Kidney (tissue), 14 donors: Measurements from ENCODE around the gene CDH8. TPM values are rescaled to one million over a fixed set of nuclear protein-coding genes. Genes with fewer than 3 reads are reported as not detected.
"Not testable (repeated sequence)": the region's sequence is repeated elsewhere in the genome, so short reads cannot be mapped to it uniquely, and the experiment has no call there.

Source experiments
- DNase-seq, 5 donors: peaks; one replicate each; pipeline ENCODE4 v3.0.0-alpha.2; 2013 to 2020
- FAIRE-seq: peaks from 2 replicates; lab custom pipeline; 2012; peaks lifted over from hg19 to GRCh38; lab: Jason Lieb, UNC
- H3K27ac ChIP-seq, 2 donors: one replicate each; pipeline ENCODE4 v1.7.0; 2013; ENCODE audit warnings: low read depth in 2 of 2, low read length in 2 of 2, inconsistent platforms in 1 of 2
- H3K27me3 ChIP-seq: one replicate; pipeline ENCODE4 v1.7.1; 2013; ENCODE audit warnings: low read length, inconsistent platforms; ENCODE audit not compliant: control insufficient read depth, insufficient read depth
- H3K36me3 ChIP-seq, 3 donors: one replicate each; pipeline versions ENCODE4 v1.7.0 to v1.7.1; 2013; ENCODE audit warnings: low read length in 3 of 3, control low read depth in 1 of 3, inconsistent platforms in 1 of 3; ENCODE audit not compliant: insufficient read depth in 3 of 3, control insufficient read depth in 2 of 3
- H3K4me1 ChIP-seq, 3 donors: one replicate each; pipeline versions ENCODE4 v1.7.0 to v1.7.1; 2013; ENCODE audit warnings: low read length in 3 of 3, inconsistent platforms in 1 of 3, low read depth in 1 of 3; ENCODE audit not compliant: control insufficient read depth in 2 of 3, insufficient read depth in 2 of 3
- H3K4me3 ChIP-seq, 3 donors: one replicate each; pipeline versions ENCODE4 v1.7.0 to v1.8.1; 2013; ENCODE audit warnings: low read length in 3 of 3, control low read depth in 1 of 3, inconsistent platforms in 1 of 3
- H3K9ac ChIP-seq, 3 donors: one replicate each; pipeline versions ENCODE4 v1.7.0 to v1.7.1; 2013; ENCODE audit warnings: low read length in 3 of 3, control low read depth in 1 of 3, inconsistent platforms in 1 of 3
- H3K9me3 ChIP-seq, 3 donors: one replicate each; pipeline versions ENCODE4 v1.7.0 to v1.7.1; 2013; ENCODE audit warnings: low read length in 3 of 3, control low read depth in 1 of 3, inconsistent platforms in 1 of 3; ENCODE audit not compliant: control insufficient read depth in 2 of 3, insufficient read depth in 1 of 3
- CTCF ChIP-seq: IDR thresholded peaks from 3 replicates; pipeline ENCODE4 v1.5.1; 2012; ENCODE audit warnings: mild to moderate bottlenecking, moderate library complexity, borderline replicate concordance; ENCODE audit not compliant: insufficient read depth; ENCODE audit errors: extremely low read depth
- intact Hi-C: fragments of 100-400 bp; cut with DNase I; formaldehyde crosslinking; loops from one replicate; pipeline ENCODE4 v1.11.1; 2022
- polyA plus RNA-seq: library from polyadenylated mRNA; stranded (reverse); fragments of 350-450 nt; fragmentation: Illumina TruSeq; extraction: RNeasy Lipid Tissue Mini Kit (QIAGEN cat#74804); gene quantifications from one replicate; pipeline ENCODE4 v1.2.3, GENCODE V29; 2014; ENCODE audit warnings: low read depth, low replicate concordance; ENCODE audit not compliant: insufficient read depth
- total RNA-seq: library from RNA; stranded (reverse); fragmentation: NEBNext Ultra II Directional; extraction: Animal tissue kit (Norgen Biotek cat#: 25700); gene quantifications from one replicate; pipeline ENCODE4 v1.2.1, GENCODE V29; 2021
- donor health status: control.
- donor health status: control.
- donor health status: control.
- donor health status: control.
- donor health status: control.
- donor health status: DM: yes; HTN: yes; CAD: no.
- donor health status: Normal renal cell carcinoma (clear cell type).

Gene CDH8
- total and polyA plus RNA-seq, 2 donors from 2014 or later: 0.19 TPM; not detected in 1

- intact Hi-C loops: no loop called here
- no peak overlapping the region for H3K4me3 ChIP-seq
- H3K4me1 ChIP-seq: no peaks in the 10 kb centered on the region
- TF ChIP-seq CTCF: no peak
- no peak for FAIRE-seq
- no peaks in the 10 kb centered on the region for H3K27me3 ChIP-seq
- no peak for DNase-seq
- H3K36me3 ChIP-seq: no peaks in the 10 kb centered on the region
- no peak overlapping the region for H3K9ac ChIP-seq
- H3K27ac ChIP-seq: no peak overlapping the region
- H3K9me3 ChIP-seq: no peaks in the 10 kb centered on the region
Observed at GRCh38 chr16:61926766-61927165, 109.5 kb downstream of the CDH8 start.

GRCh38 chr16:61923629-61924028 lies 112.6 kb downstream of the CDH8 start:
- Histone ChIP-seq H3K27me3 (no peaks in the 10 kb centered on the region), H3K9ac (no peak overlapping the region), H3K9me3 (no peaks in the 10 kb centered on the region), H3K4me1 (no peaks in the 10 kb centered on the region), H3K4me3 (no peak overlapping the region), H3K36me3 (no peaks in the 10 kb centered on the region), H3K27ac (no peak overlapping the region)
- TF ChIP-seq CTCF: no peak
- DNase-seq (no peak), FAIRE-seq (no peak)
- intact Hi-C loops: no loop called here

- intact Hi-C loops: no loop called here
- FAIRE-seq (no peak), DNase-seq (no peak)
Observed at GRCh38 chr16:61921373-61921772, 114.9 kb downstream of the CDH8 start.

GRCh38 chr16:61917865-61918826 lies 118.1 kb downstream of the CDH8 start:
- H3K9ac ChIP-seq, DNase-seq, intact Hi-C loops, H3K4me3 ChIP-seq, H3K4me1 ChIP-seq, H3K9me3 ChIP-seq, H3K27ac ChIP-seq, H3K27me3 ChIP-seq, H3K36me3 ChIP-seq, FAIRE-seq: not testable (repeated sequence)

More at GRCh38 chr16:61921373-61921772, 114.9 kb downstream of the CDH8 start:
- no peak overlapping the region for H3K4me3 ChIP-seq
- H3K27me3 ChIP-seq: no peaks in the 10 kb centered on the region
- no peak for TF ChIP-seq CTCF
- no peak overlapping the region for H3K9ac ChIP-seq
- H3K9me3 ChIP-seq: no peaks in the 10 kb centered on the region
- no peaks in the 10 kb centered on the region for H3K4me1 ChIP-seq
- H3K36me3 ChIP-seq: no peaks in the 10 kb centered on the region
- H3K27ac ChIP-seq: no peak overlapping the region
